Activated naive CD4-positive, alpha-beta T cell treated with anti-CD3 and anti-CD28 coated beads, Interleukin-2, amount 10 ng/mL, durations not matched to agents 5 hours and 36 hours (primary cell): Measurements from ENCODE around the gene ANKRD45. TPM values are rescaled to one million over a fixed set of nuclear protein-coding genes. Genes with fewer than 3 reads are reported as not detected.

Experiments used
- total RNA-seq, 2 experiments: library from RNA; stranded (reverse); gene quantifications; one replicate each; pipeline ENCODE4 v1.2.3, GENCODE V29; 2021

ANKRD45 gene
- total RNA-seq = not detected

GRCh38 chr1:173669491-173669941 is at the start of gene ANKRD45:
TSS of gene ANKRD45 (minus strand) at chr1:173669851. CDS start at chr1:173659418, 10,433 bp downstream.

GRCh38 chr1:173714759-173715537 is 45.3 kb upstream of the ANKRD45 start, which contains the start of gene KLHL20:
TSS of gene KLHL20 (plus strand) at chr1:173714981. CDS start at chr1:173716044, 1,063 bp downstream.

GRCh38 chr1:173635116-173635515 is 34.5 kb downstream of the ANKRD45 start, which contains the start of gene TEX50:
TSS of gene TEX50 (plus strand) at chr1:173635338. CDS start at chr1:173635522, 184 bp downstream.

GRCh38 chr1:173603056-173603591 is 66.5 kb downstream of the ANKRD45 start, which contains the start of gene SLC9C2:
TSS of gene SLC9C2 (minus strand) at chr1:173603072. CDS start at chr1:173601776, 1,296 bp downstream.

Other genes starting within 250 kb of the ANKRD45 start
- 100 to 1,000 TPM; 125 to 132 TPM for gene PRDX6, start 192.5 kb downstream of the ANKRD45 start, total RNA-seq
- gene SLC9C2, start 66.8 kb downstream of the ANKRD45 start, total RNA-seq = not detected
- not detected for gene TEX50, start 34.5 kb downstream of the ANKRD45 start, total RNA-seq
- 10 to 100 TPM; 20.3 to 21.1 TPM for gene KLHL20, start 45.1 kb upstream of the ANKRD45 start, total RNA-seq
- 10 to 100 TPM; 19.8 to 21.4 TPM for gene DARS2, start 154.8 kb upstream of the ANKRD45 start, total RNA-seq
- 10 to 100 TPM; 22.1 to 22.4 TPM for gene CENPL, start 155.0 kb upstream of the ANKRD45 start, total RNA-seq
- gene GAS5, start 198.1 kb upstream of the ANKRD45 start, total RNA-seq = 100 to 1,000 TPM; 488 to 496 TPM
- gene ZBTB37, start 198.5 kb upstream of the ANKRD45 start, total RNA-seq = 10 to 100 TPM; 11.0 to 13.0 TPM
- gene SERPINC1, start 247.5 kb upstream of the ANKRD45 start, total RNA-seq = not detected